GM23338 (cell line): Measurements from ENCODE around the gene DPYD. TPM values are rescaled to one million over a fixed set of nuclear protein-coding genes. Genes with fewer than 3 reads are reported as not detected.

Experiments used
- ATAC-seq: fragments of 200-7000 bp; cut with Tn5 transposase; 3 replicates; pipeline ENCODE4 v1.9.1; 2020
- DNase-seq: peaks from one replicate; pipeline ENCODE4 v3.0.0-alpha.2; 2015; ENCODE audit warnings: low spot score
- H2AFZ ChIP-seq: fragments of 200-600 bp; sonication (generic); 2 replicates; pipeline ENCODE4 v1.8.0; 2016; ENCODE audit warnings: antibody characterized with exemption, mild to moderate bottlenecking, moderate library complexity
- H3F3A ChIP-seq: fragments of 200-600 bp; sonication (generic); replicated peaks from 2 replicates; pipeline ENCODE4 v1.8.0; 2017; ENCODE audit warnings: antibody characterized with exemption, mixed run types, low read depth
- H3K27ac ChIP-seq: fragments of 200-600 bp; sonication (generic); 2 replicates; pipeline ENCODE4 v1.6.1; 2016; ENCODE audit warnings: low read depth
- H3K27me3 ChIP-seq: fragments of 200-600 bp; sonication (generic); 2 replicates; pipeline ENCODE4 v1.8.0; 2016; ENCODE audit warnings: mild to moderate bottlenecking, mixed run types, moderate library complexity; ENCODE audit not compliant: insufficient read depth
- H3K36me3 ChIP-seq: fragments of 200-600 bp; sonication (generic); 2 replicates; pipeline ENCODE4 v1.8.0; 2016; ENCODE audit warnings: mild to moderate bottlenecking; ENCODE audit not compliant: insufficient read depth
- H3K4me1 ChIP-seq: fragments of 200-600 bp; sonication (generic); 2 replicates; pipeline ENCODE4 v1.8.0; 2016; ENCODE audit warnings: mild to moderate bottlenecking, moderate library complexity; ENCODE audit not compliant: insufficient read depth
- H3K4me2 ChIP-seq: fragments of 200-600 bp; sonication (generic); 2 replicates; pipeline ENCODE4 v1.7.1; 2017; ENCODE audit warnings: mixed run types
- H3K4me3 ChIP-seq: fragments of 200-600 bp; sonication (generic); 2 replicates; pipeline ENCODE4 v1.6.1; 2016; ENCODE audit warnings: mixed run types
- H3K79me2 ChIP-seq: fragments of 200-600 bp; sonication (generic); replicated peaks from 2 replicates; pipeline ENCODE4 v1.8.0; 2017; ENCODE audit warnings: mild to moderate bottlenecking; ENCODE audit not compliant: insufficient read depth
- H3K9me2 ChIP-seq: fragments of 200-600 bp; sonication (generic); 2 replicates; pipeline ENCODE4 v1.8.0; 2017; ENCODE audit not compliant: insufficient read depth
- H4K20me1 ChIP-seq: fragments of 200-600 bp; sonication (generic); replicated peaks from 2 replicates; pipeline ENCODE4 v1.8.0; 2017; ENCODE audit warnings: mild to moderate bottlenecking; ENCODE audit not compliant: insufficient read depth
- H3K27ac Mint-ChIP-seq: 2 replicates; pipeline ENCODE4 v1.8.0; 2020; ENCODE audit warnings: inconsistent platforms, mild to moderate bottlenecking, moderate library complexity, mixed read lengths
- H3K27me3 Mint-ChIP-seq: 3 replicates; pipeline ENCODE4 v1.8.0; 2022; ENCODE audit warnings: low read depth, mild to moderate bottlenecking, moderate library complexity, mixed read lengths, inconsistent platforms; ENCODE audit not compliant: insufficient read depth, poor library complexity
- H3K36me3 Mint-ChIP-seq: 3 replicates; pipeline ENCODE4 v1.8.0; 2021; ENCODE audit warnings: low read depth, mild to moderate bottlenecking, inconsistent platforms, moderate library complexity, mixed read lengths
- H3K4me1 Mint-ChIP-seq: 3 replicates; pipeline ENCODE4 v1.8.0; 2020; ENCODE audit warnings: mild to moderate bottlenecking, inconsistent platforms, mixed read lengths
- H3K4me3 Mint-ChIP-seq: 3 replicates; pipeline ENCODE4 v1.8.0; 2021; ENCODE audit warnings: moderate library complexity, mild to moderate bottlenecking, inconsistent platforms, mixed read lengths
- H3K9me3 Mint-ChIP-seq: 3 replicates; pipeline ENCODE4 v1.8.0; 2020; ENCODE audit warnings: moderate library complexity, mild to moderate bottlenecking, inconsistent platforms, mixed read lengths
- ETS1 ChIP-seq: IDR thresholded peaks from 2 replicates; pipeline ENCODE4 v1.6.1; 2016; ENCODE audit warnings: antibody characterized with exemption
- EZH2 ChIP-seq: fragments of 200-600 bp; sonication (generic); IDR thresholded peaks from one replicate; pipeline ENCODE4 v1.8.0; 2017; ENCODE audit warnings: antibody characterized with exemption, mild to moderate bottlenecking, low read depth; ENCODE audit not compliant: unreplicated experiment
- EZH2phosphoT487 ChIP-seq: fragments of 200-600 bp; sonication (generic); IDR thresholded peaks from one replicate; pipeline ENCODE4 v1.8.1; 2018; ENCODE audit warnings: antibody characterized with exemption; ENCODE audit not compliant: unreplicated experiment
- NANOG ChIP-seq: IDR thresholded peaks from 2 replicates; pipeline ENCODE4 v1.6.1; 2016; ENCODE audit warnings: antibody characterized with exemption, borderline replicate concordance
- POLR2AphosphoS5 ChIP-seq: IDR thresholded peaks from 2 replicates; pipeline ENCODE4 v1.6.1; 2016; ENCODE audit warnings: antibody characterized with exemption, low read depth
- REST ChIP-seq: IDR thresholded peaks from one replicate; pipeline ENCODE4 v1.6.1; 2018; ENCODE audit warnings: antibody characterized with exemption; ENCODE audit not compliant: unreplicated experiment
- ZNF114 ChIP-seq: fragments of 250-450 bp; sonication (Bioruptor Pico); IDR thresholded peaks from 2 replicates; pipeline ENCODE4 v1.5.0; 2020; ENCODE audit warnings: mild to moderate bottlenecking, moderate library complexity
- ZNF331 ChIP-seq: fragments of 250-450 bp; sonication (Bioruptor Pico); IDR thresholded peaks from 2 replicates; pipeline ENCODE4 v1.5.0; 2020; ENCODE audit warnings: low read depth, mild to moderate bottlenecking, moderate library complexity
- ZNF462 ChIP-seq: fragments of 250-450 bp; sonication (Bioruptor Pico); IDR thresholded peaks from 2 replicates; pipeline ENCODE4 v1.5.0; 2020; ENCODE audit warnings: mild to moderate bottlenecking, moderate library complexity
- polyA plus RNA-seq: library from polyadenylated mRNA; unstranded; fragments of >200 nt; fragmentation: Nextera tagmentation; extraction: Ambion mirVana; gene quantifications from 2 replicates; pipeline ENCODE4 v1.2.1, GENCODE V29; 2016
- total RNA-seq: library from RNA; depleted of rRNA; stranded (reverse); fragments of >200 nt; shearing (Covaris generic); gene quantifications from 2 replicates; pipeline ENCODE4 v1.2.3, GENCODE V29; 2014

DPYD gene
- total and polyA plus RNA-seq, 2 experiments from 2014 or later: 0.50 to 1.6 TPM

GRCh38 chr1:97143236-97143882 is 777.5 kb downstream of the DPYD start:
- no peak for ATAC-seq
- Histone ChIP-seq H3K4me3 (no peak overlapping the region), H2AFZ (no peak overlapping the region), H3K79me2 (no peaks in the 10 kb centered on the region), H3F3A (no peaks in the 10 kb centered on the region), H3K4me2 (no peak overlapping the region), H3K4me1 (no peaks in the 10 kb centered on the region), H4K20me1 (no peaks in the 10 kb centered on the region), H3K27ac (no peak overlapping the region), H3K27me3 (no peaks in the 10 kb centered on the region), H3K9me2 (no peaks in the 10 kb centered on the region), H3K36me3 (no peaks in the 10 kb centered on the region)
- H3K9me3 Mint-ChIP-seq: no peaks in the 10 kb centered on the region
- no peak for TF ChIP-seq ZNF331
- no peak for TF ChIP-seq ZNF462 (CRISPR knock-in tag)
- no peak for TF ChIP-seq POLR2AphosphoS5
- TF ChIP-seq NANOG: no peak
- TF ChIP-seq EZH2: no peak
- no peak for TF ChIP-seq EZH2phosphoT487
- no peak for TF ChIP-seq ZNF114
- no peak for TF ChIP-seq REST
- TF ChIP-seq ETS1: no peak
- no peak overlapping the region for H3K27ac Mint-ChIP-seq
- DNase-seq: no peak
- peaks cover 3% of the 10 kb centered on the region; the same call in 1 of the 3 replicates for H3K4me1 Mint-ChIP-seq
- H3K36me3 Mint-ChIP-seq: no peaks in the 10 kb centered on the region
- no peak overlapping the region for H3K4me3 Mint-ChIP-seq
- H3K27me3 Mint-ChIP-seq: peaks cover 1% of the 10 kb centered on the region
